Type B pancreatic cell (in vitro differentiated cells): ENCODE data around the gene KAZN. TPM values are rescaled to one million over a fixed set of nuclear protein-coding genes. Genes with fewer than 3 reads are reported as not detected.

ENCODE experiments used
- DNase-seq: peaks from one replicate; pipeline ENCODE4 v3.0.0; 2021; ENCODE audit warnings: mixed read lengths; ENCODE audit not compliant: unreplicated experiment; ENCODE audit errors: extremely low spot score
- H3K27ac Mint-ChIP-seq: 2 replicates; pipeline ENCODE4 v1.8.0; 2021; ENCODE audit warnings: mild to moderate bottlenecking, mixed read lengths
- H3K27me3 Mint-ChIP-seq: 2 replicates; pipeline ENCODE4 v1.8.0; 2021; ENCODE audit warnings: mixed read lengths
- H3K36me3 Mint-ChIP-seq: 2 replicates; pipeline ENCODE4 v1.8.0; 2021; ENCODE audit warnings: mixed read lengths
- H3K4me1 Mint-ChIP-seq: one replicate; pipeline ENCODE4 v1.8.0; 2021; ENCODE audit warnings: mixed read lengths; ENCODE audit not compliant: unreplicated experiment
- H3K4me3 Mint-ChIP-seq: 2 replicates; pipeline ENCODE4 v1.8.0; 2021; ENCODE audit warnings: mild to moderate bottlenecking, mixed read lengths
- H3K9me3 Mint-ChIP-seq: 2 replicates; pipeline ENCODE4 v1.8.0; 2021; ENCODE audit warnings: mixed read lengths
- total RNA-seq: library from RNA; stranded (reverse); gene quantifications from 2 replicates; pipeline ENCODE4 v1.2.1, GENCODE V29; 2021; ENCODE audit warnings: low replicate concordance
- TF ChIP-seq, protein P1 (sequence below): fragments of 200-600 bp; sonication (generic); conservative IDR thresholded peaks from 2 replicates; pipeline ENCODE4 v1.5.0; 2021; ENCODE audit warnings: antibody characterized with exemption, mild to moderate bottlenecking

The KAZN gene
- total RNA-seq, 1 donor from 2014 or later, result 33.7 TPM

DNA sequence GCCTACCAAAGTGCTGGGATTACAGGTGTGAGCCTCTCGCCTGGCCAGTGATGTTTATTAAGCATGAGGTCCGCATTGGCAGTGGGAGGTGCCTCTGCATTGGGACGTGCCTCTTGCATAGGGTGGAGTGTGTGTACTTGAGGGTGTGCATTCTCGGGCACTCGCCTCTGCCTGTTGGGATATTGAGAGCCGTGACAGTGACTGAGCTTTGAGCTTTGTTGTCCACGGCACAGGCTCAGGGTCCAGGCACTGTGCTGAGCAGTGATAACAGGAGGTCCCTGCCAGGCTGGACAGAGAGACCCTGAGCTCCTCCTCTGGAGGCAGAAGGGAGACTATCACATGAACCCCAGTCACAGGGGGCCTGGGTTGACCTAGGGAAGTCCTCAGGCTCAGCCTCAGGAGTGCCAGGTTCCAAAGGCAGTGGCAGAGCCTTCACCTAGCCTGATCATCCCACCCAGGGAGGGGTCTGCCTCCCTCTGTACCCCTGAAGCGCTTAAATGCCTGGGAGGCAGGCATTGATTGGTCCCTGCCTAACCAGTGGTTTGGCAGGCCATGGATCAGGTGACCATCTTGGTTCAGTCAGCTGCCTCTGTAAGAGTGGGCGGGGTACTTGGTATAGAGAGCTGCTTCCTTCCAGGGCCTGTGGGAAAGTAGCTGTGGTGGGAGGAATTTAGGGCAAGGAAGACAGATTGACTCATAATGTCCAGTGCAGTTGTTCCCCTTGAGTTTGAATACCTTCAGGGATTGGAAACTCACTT, 341.2 kb downstream of the KAZN start:
- Mint-ChIP-seq H3K4me3 (no peak overlapping the region), H3K9me3 (no peaks in the 10 kb centered on the region), H3K27me3 (no peaks in the 10 kb centered on the region), H3K27ac (no peak overlapping the region), H3K36me3 (no peaks in the 10 kb centered on the region), H3K4me1 (peaks cover 50% of the 10 kb centered on the region)
- no peak for DNase-seq
- TF ChIP-seq, protein P1, sequence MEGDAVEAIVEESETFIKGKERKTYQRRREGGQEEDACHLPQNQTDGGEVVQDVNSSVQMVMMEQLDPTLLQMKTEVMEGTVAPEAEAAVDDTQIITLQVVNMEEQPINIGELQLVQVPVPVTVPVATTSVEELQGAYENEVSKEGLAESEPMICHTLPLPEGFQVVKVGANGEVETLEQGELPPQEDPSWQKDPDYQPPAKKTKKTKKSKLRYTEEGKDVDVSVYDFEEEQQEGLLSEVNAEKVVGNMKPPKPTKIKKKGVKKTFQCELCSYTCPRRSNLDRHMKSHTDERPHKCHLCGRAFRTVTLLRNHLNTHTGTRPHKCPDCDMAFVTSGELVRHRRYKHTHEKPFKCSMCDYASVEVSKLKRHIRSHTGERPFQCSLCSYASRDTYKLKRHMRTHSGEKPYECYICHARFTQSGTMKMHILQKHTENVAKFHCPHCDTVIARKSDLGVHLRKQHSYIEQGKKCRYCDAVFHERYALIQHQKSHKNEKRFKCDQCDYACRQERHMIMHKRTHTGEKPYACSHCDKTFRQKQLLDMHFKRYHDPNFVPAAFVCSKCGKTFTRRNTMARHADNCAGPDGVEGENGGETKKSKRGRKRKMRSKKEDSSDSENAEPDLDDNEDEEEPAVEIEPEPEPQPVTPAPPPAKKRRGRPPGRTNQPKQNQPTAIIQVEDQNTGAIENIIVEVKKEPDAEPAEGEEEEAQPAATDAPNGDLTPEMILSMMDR, result no peak

- TF ChIP-seq, protein P1, result no peak
- Mint-ChIP-seq H3K36me3 (no peaks in the 10 kb centered on the region), H3K4me3 (peak overlapping the region; percentile 67), H3K9me3 (no peaks in the 10 kb centered on the region), H3K27me3 (no peaks in the 10 kb centered on the region), H3K27ac (peak overlapping the region; percentile 55), H3K4me1 (peaks cover 50% of the 10 kb centered on the region)
- DNase-seq, result no peak
Observed at GRCh38 chr1:14940285-14940870, 341.9 kb downstream of the KAZN start.

GRCh38 chr1:14941864-14942263, 343.4 kb downstream of the KAZN start:
- Mint-ChIP-seq H3K27ac (peak overlapping the region; percentile 87), H3K27me3 (no peaks in the 10 kb centered on the region), H3K4me1 (peaks cover 49% of the 10 kb centered on the region), H3K9me3 (no peaks in the 10 kb centered on the region), H3K4me3 (no peak overlapping the region), H3K36me3 (no peaks in the 10 kb centered on the region)
- TF ChIP-seq, protein P1, result no peak
- no peak for DNase-seq

GRCh38 chr1:14944471-14944985, 346.0 kb downstream of the KAZN start:
- Mint-ChIP-seq H3K36me3 (no peaks in the 10 kb centered on the region), H3K27ac (peak overlapping the region; percentile 89), H3K4me3 (peak overlapping the region; percentile 52), H3K4me1 (peaks cover 44% of the 10 kb centered on the region), H3K27me3 (no peaks in the 10 kb centered on the region), H3K9me3 (no peaks in the 10 kb centered on the region)
- TF ChIP-seq, protein P1, result no peak
- DNase-seq, result no peak

DNA sequence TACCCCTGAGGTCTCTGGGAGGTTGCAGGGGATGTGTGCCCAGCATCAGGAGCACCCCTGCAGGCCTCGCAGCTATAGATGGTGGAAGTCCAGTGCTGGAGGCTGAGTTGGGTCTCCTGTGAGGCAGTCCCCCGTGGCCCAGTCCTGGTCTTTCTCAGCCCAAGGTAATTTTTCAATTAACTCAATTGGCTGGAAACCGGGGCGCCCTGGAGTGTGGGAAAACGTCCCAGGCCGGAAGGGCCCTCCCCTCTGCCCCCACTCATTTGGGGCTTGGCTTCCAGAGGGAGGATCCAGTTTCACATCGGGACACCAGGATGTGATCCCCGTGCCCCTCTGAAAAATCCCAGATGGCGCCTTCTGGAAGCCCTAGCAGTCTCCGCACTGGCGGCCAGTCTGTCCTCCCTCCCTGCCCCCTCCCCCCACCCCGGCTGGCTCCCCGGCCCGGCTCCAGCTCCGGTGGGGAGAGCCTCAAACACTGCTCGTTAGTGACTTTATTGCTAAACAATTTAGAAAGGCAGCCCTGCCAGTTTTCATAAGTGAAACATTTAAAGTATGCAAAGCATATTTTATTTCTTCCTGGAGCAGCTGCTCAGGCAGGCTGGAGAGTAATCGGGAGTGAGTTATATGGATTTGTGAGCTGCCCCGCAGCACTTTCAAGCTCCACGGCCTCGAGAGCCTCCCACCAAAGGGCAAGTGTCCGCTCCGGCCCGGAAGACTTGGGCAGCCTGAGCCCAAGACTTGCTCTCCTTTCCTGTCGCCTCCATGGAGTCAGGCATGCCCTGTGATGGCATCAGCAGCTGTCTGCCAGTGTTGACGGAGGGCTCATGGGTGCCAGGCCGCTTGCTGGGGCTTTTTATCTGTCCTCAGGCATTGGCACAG, 346.9 kb downstream of the KAZN start:
- no peaks in the 10 kb centered on the region for H3K9me3 Mint-ChIP-seq
- no peaks in the 10 kb centered on the region for H3K36me3 Mint-ChIP-seq
- TF ChIP-seq, protein P1, result no peak
- H3K27me3 Mint-ChIP-seq, result no peaks in the 10 kb centered on the region
- peak overlapping the region; percentile 82 for H3K4me3 Mint-ChIP-seq
- DNase-seq, result no peak
- H3K27ac Mint-ChIP-seq, result peak overlapping the region; percentile 89
- peaks cover 49% of the 10 kb centered on the region for H3K4me1 Mint-ChIP-seq
